ENCODE data around the gene PHOX2A.
"Not testable (repeated sequence)": the region's sequence is repeated elsewhere in the genome, so short reads cannot be mapped to it uniquely, and the experiment has no call there.

Gene PHOX2A

GRCh38 chr11:72222106-72222891, 21.7 kb downstream of the PHOX2A start:
- DNase-seq (ENCODE audit: low spot score) = no peak

GRCh38 chr11:72221386-72222075, 22.4 kb downstream of the PHOX2A start:
- DNase-seq (ENCODE audit: low spot score) = no peak

- no peak for DNase-seq (ENCODE audit: low spot score)
These were observed 23.1 kb downstream of the PHOX2A start for GRCh38 chr11:72220696-72221363.

GRCh38 chr11:72218251-72218745, 25.7 kb downstream of the PHOX2A start:
- DNase-seq (ENCODE audit: low spot score) = no peak

- DNase-seq (ENCODE audit: low spot score) = no peak
These were observed 26.1 kb downstream of the PHOX2A start for GRCh38 chr11:72217841-72218240.

- DNase-seq (ENCODE audit: low spot score) = no peak
These were observed 27.3 kb downstream of the PHOX2A start, which contains the start of gene FOLR2 for GRCh38 chr11:72216638-72217037. TSS of gene FOLR2 (plus strand) at chr11:72216794. CDS start at chr11:72218585, 1,791 bp downstream.

- DNase-seq (ENCODE audit: low spot score) = no peak
These were observed 34.9 kb downstream of the PHOX2A start for GRCh38 chr11:72209101-72209500.

GRCh38 chr11:72208281-72208680, 35.7 kb downstream of the PHOX2A start:
- DNase-seq (ENCODE audit: low spot score) = no peak

GRCh38 chr11:72206794-72207193, 37.2 kb downstream of the PHOX2A start:
- not testable (repeated sequence) for DNase-seq (ENCODE audit: low spot score)

GRCh38 chr11:72204886-72205285, 39.1 kb downstream of the PHOX2A start:
- DNase-seq (ENCODE audit: low spot score) = no peak

GRCh38 chr11:72203163-72203562, 40.8 kb downstream of the PHOX2A start:
- DNase-seq (ENCODE audit: low spot score) = no peak

- no peak for DNase-seq (ENCODE audit: low spot score)
These were observed 41.4 kb downstream of the PHOX2A start for GRCh38 chr11:72202571-72202970.

- DNase-seq (ENCODE audit: low spot score) = not testable (repeated sequence)
These were observed 42.5 kb downstream of the PHOX2A start for GRCh38 chr11:72201445-72201844.

GRCh38 chr11:72195518-72196270, 48.3 kb downstream of the PHOX2A start:
- no peak for DNase-seq (ENCODE audit: low spot score)

- DNase-seq (ENCODE audit: low spot score) = no peak
These were observed 52.0 kb downstream of the PHOX2A start, which contains the start of gene FOLR1 for GRCh38 chr11:72191961-72192381. TSS of gene FOLR1 (plus strand) at chr11:72192140. CDS start at chr11:72192174, 34 bp downstream.

GRCh38 chr11:72190631-72191071, 53.3 kb downstream of the PHOX2A start:
- DNase-seq (ENCODE audit: low spot score) = no peak

GRCh38 chr11:72189455-72190250, 54.3 kb downstream of the PHOX2A start:
- DNase-seq (ENCODE audit: low spot score) = no peak

Data from hematopoietic multipotent progenitor cell treated with erythropoietin and hydrocortisone succinate and interleukin-3 and kit ligand, for 15 days (in vitro differentiated cells).